HG03175 (cell line): ENCODE results near the gene SLC25A22.
A peak's percentile ranks its signal among the peaks of the same experiment; 100 is the strongest.

ENCODE experiments used
- ATAC-seq: cut with Tn5 transposase; IDR thresholded peaks from one replicate; pipeline ENCODE4 v1.9.1; 2021; ENCODE audit warnings: mild to moderate bottlenecking, moderate library complexity; ENCODE audit not compliant: unreplicated experiment

Gene SLC25A22

DNA sequence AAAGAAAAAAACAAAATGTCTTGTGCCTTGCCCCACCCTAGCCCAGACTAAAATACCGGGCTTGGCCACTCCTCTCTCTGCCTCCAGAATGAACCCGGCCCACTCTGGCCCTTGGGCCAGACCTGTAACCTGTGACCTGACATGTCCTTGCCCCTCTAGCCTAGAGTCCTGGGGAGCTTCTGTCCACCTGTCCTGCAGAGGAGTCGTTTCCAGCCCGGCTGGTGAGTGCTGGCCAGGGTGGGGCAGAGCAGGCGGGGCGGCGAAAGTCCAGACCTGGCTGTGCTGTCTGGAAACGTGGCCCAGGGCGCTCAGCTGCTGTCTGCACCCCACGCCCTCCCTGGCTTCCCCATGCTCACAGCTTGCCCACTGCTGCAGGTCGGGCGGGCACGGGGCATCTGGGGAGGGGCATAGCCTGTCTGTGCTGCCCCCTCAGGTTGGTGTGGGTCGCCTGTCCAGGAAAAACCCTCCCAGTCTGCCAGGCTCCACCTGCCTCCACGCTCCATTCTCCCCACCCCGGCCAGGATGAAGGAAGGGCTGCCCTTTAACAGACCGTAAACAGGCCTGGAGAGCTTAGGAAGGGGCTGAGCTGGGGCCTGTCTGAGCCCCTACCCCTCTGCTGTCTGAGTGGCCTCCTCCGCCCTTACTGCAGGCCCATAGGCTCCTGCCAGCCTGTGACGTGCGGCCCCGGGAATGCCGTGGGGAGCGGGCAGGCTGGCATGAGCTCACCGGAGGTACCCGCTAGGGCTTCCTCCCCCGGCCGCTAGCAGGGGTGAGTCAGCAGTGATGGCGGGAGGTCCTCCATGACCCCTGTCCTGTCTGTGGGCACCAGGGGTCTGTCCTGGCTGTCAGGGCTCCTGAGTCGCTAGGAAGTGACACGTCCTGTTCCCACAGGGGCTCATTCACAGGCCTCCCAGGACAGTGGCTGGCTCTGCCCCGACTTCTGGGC lies 36.6 kb upstream of the SLC25A22 start:
- ATAC-seq = no peak

DNA sequence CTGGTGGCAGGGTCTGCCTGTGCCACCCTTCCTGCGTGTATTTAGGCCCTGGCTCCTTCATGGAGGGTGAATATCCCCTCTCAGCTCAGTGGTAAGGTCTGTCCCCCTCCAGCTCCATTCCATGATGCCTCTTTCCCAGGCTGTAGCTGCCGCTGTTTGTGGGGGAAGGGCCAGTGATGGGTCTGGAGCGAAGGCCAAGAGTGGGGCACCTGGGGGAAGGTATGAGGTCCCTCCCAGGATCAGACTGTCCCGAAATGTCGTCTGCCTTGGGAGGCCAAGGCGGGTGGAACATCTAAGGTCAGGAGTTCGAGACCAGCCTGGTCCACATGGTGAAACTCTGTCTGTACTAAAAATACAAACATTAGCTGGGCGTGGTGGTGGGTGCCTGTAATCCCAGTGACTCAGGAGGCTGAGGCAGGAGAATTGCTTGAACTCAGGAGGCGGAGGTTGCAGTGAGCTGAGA lies 35.8 kb upstream of the SLC25A22 start:
- no peak for ATAC-seq

DNA sequence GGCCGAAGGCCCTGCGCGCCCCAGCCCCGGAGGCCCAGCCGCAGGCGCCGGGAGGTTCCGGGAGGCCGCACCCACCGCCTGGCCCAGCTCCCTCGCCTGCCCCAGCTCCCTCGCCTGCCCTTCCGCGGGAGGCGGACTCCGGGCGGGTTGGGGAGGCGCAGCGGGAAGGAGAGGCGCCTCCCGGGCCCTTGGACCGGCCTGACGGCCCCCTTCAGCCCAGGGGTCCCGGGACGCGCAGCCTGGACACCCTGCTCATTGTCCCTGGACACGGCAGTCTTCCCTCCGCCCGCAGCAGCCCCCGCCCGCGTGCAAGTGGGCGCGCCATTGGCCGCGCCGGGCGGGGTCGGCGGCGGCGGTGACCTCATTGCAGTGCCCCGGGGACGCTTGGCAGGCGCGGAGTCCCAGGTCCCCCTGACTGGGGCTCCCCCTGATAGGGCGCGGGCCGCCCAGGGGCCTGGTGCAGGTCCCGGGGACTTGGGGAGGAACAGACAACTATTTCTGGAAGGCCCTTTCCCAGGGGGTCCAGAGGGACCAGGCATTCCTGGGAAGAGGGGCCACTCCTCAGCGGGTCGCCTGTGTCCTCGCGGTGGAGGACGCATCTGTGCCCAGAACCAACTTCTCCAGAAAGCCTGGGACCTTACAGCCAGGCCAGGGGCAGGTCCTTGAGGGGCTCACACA lies 35.2 kb upstream of the SLC25A22 start:
- no peak for ATAC-seq

GRCh38 chr11:832529-833113 lies 34.5 kb upstream of the SLC25A22 start, which contains the start of gene CD151:
Gene CD151 (plus strand): TSS chr11:832952. CDS start chr11:836070, 3,118 bp downstream.
- peak; percentile 30 for ATAC-seq

- ATAC-seq = no peak
Observed at GRCh38 chr11:831961-832528, 34.0 kb upstream of the SLC25A22 start.

- no peak for ATAC-seq
Observed at GRCh38 chr11:831118-831864, 33.2 kb upstream of the SLC25A22 start.

- peak; percentile 33 for ATAC-seq
Observed at GRCh38 chr11:830295-831117, 32.4 kb upstream of the SLC25A22 start.

DNA sequence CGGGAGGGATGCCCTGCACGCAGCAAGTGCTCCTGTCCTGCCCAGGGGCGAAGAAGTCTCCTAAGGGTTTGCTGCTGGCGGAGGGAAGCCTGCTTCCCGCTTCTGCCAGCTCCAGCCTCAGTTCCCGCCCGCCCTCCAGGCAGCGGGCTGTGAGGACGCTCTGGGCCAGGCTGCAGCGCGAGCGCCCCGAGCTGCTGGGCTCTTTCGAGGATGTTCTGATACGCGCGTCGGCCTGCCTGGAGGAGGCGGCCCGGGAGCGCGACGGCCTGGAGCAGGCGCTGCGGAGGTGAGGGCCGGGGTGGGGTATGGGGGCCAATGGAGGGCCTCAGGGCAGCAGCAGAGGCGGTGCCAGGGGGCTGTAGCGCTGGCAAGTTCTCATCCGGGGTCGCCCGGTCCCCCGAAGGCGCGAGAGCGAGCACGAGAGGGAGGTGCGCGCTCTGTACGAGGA lies 31.8 kb upstream of the SLC25A22 start:
- ATAC-seq = peak; percentile 4

- no peak for ATAC-seq
Observed at GRCh38 chr11:829176-829846, 31.2 kb upstream of the SLC25A22 start.

- no peak for ATAC-seq
Observed at GRCh38 chr11:828506-829175, 30.6 kb upstream of the SLC25A22 start.

DNA sequence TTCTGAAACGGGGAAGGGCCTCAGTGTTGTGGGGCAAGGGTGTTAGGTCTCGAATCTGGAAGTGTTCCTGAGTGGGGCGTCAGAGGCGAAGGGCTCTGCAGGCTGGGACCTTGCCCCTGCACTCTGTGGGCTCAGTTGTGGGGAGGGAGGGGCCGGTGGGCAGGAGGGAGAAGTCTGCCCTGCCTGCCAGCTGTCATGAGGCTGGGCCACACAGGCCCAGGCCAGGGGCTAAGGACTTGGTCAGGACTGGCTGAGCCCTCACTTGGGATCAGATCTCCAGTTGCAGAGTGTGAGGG lies 29.8 kb upstream of the SLC25A22 start, which contains the start of gene CRACR2B:
Gene CRACR2B, plus strand, starts transcription at position 23 of the 296 bp plus-strand sequence. CDS start 689 bp downstream, outside the sequence.
- no peak for ATAC-seq

DNA sequence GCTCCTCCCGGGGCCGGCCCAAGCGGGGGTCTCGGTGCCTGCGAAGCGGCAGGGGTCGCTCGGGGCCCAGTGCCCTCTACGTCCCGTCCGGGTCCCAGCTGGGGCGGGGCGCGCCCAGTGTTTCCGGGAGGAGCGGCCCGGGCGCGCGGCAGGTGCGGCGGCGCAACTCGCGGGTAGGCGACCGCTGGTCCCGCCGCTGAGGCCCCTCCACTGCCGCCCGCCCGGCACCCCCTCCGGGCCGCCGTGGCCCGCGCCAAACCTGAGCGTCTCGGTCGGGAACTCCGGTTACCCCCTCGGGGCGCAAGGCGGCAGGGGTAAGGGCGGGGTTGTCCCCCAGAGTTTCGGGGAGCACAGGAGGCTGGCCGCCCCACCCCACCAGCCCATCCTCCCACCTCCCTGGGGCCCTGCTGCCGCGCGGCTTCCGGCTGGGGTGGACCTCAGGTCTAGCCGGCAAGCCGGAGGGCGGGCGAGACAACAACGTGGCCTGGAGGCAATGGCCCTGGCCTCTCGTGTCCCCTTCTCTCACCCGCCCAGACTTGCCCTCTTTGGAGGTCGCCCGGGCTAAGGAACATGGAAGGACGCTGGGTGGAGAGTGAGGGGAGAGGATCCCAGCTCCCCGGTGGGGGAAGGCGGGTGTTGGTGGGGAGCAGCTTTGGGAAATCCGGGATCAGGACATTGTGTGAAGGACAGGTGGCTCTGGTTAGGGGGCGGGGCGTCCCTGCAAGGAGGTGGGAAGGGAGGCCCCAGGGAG lies 29.2 kb upstream of the SLC25A22 start:
- peak; percentile 43 for ATAC-seq

DNA sequence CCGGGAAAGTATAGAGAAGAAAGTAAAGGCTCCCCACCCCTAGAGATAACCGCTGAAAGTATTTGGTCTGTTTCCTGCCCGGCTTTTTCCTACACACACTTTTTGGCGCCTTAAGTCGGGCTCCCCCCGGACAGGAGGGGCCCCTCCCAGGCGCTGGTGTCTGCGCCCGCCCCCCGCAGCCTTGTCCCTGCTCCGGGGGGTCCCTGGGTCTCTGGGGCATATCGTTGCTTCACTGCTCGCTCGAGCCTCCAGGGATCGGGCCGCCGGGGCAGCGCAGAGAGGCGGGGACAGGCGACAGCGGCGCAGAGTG lies 28.7 kb upstream of the SLC25A22 start:
- peak; percentile 1 for ATAC-seq

DNA sequence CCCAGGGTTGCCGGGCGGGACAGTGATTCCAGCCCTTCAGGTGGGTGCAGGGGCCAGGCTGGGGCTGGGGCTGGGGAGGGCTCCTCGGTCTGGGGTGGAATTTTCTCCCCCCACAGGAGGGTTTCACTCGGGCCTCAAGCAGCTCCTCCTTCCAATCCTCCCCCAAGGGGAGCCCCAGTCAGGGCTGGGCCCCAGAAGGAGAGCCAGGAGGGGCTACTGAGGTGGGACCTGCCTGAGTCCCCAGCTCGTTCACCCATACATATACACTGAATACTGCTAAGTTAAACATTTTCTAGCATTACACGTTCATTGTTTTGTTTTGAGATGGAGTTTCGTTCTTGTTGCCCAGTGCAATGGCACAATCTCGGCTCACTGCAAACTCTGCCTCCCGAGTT lies 28.1 kb upstream of the SLC25A22 start:
- ATAC-seq = no peak

GRCh38 chr11:825366-826226 lies 27.5 kb upstream of the SLC25A22 start:
- ATAC-seq = no peak

- ATAC-seq = no peak
Observed at GRCh38 chr11:824942-825341, 26.9 kb upstream of the SLC25A22 start.

GRCh38 chr11:824292-824880 lies 26.3 kb upstream of the SLC25A22 start:
- ATAC-seq = no peak
